GM23338 (cell line): ENCODE data around the gene ARMC9.

Source experiments
- CTCF ChIP-seq, 2 experiments: fragments of 200-600 bp in 1 of 2; sonication (generic) in 1 of 2; conservative IDR thresholded peaks; 2 replicates each; pipeline versions ENCODE4 v1.5.1 to v1.6.1; 2016 to 2017; ENCODE audit warnings: antibody characterized with exemption in 2 of 2, low read depth in 2 of 2, mild to moderate bottlenecking in 2 of 2, moderate library complexity in 1 of 2
- ETS1 ChIP-seq: IDR thresholded peaks from 2 replicates; pipeline ENCODE4 v1.6.1; 2016; ENCODE audit warnings: antibody characterized with exemption
- EZH2phosphoT487 ChIP-seq: fragments of 200-600 bp; sonication (generic); IDR thresholded peaks from one replicate; pipeline ENCODE4 v1.8.1; 2018; ENCODE audit warnings: antibody characterized with exemption; ENCODE audit not compliant: unreplicated experiment
- POLR2AphosphoS5 ChIP-seq: IDR thresholded peaks from 2 replicates; pipeline ENCODE4 v1.6.1; 2016; ENCODE audit warnings: antibody characterized with exemption, low read depth
- REST ChIP-seq: IDR thresholded peaks from one replicate; pipeline ENCODE4 v1.6.1; 2018; ENCODE audit warnings: antibody characterized with exemption; ENCODE audit not compliant: unreplicated experiment

- TF ChIP-seq CTCF (conservative IDR thresholded peaks at IDR 0.05; ENCODE audit: low read depth in 2 of 2) (no peak), EZH2phosphoT487 (no peak), ETS1 (no peak), REST (no peak), POLR2AphosphoS5 (no peak)
These were observed 2.5 kb downstream of the ARMC9 start for GRCh38 chr2:231200805-231201474.
